22Rv1 (cell line): Measurements from ENCODE around the gene THSD4.

Experiments
- ZFX ChIP-seq: fragments of 450-650 bp; IDR thresholded peaks from 2 replicates; pipeline ENCODE4 v1.6.1; 2017; ENCODE audit warnings: antibody characterized with exemption, borderline replicate concordance
- TF ChIP-seq, protein P1 (sequence below): fragments of 450-650 bp; IDR thresholded peaks from 2 replicates; pipeline ENCODE4 v1.5.1; 2017; ENCODE audit warnings: mild to moderate bottlenecking

- TF ChIP-seq, protein P1, sequence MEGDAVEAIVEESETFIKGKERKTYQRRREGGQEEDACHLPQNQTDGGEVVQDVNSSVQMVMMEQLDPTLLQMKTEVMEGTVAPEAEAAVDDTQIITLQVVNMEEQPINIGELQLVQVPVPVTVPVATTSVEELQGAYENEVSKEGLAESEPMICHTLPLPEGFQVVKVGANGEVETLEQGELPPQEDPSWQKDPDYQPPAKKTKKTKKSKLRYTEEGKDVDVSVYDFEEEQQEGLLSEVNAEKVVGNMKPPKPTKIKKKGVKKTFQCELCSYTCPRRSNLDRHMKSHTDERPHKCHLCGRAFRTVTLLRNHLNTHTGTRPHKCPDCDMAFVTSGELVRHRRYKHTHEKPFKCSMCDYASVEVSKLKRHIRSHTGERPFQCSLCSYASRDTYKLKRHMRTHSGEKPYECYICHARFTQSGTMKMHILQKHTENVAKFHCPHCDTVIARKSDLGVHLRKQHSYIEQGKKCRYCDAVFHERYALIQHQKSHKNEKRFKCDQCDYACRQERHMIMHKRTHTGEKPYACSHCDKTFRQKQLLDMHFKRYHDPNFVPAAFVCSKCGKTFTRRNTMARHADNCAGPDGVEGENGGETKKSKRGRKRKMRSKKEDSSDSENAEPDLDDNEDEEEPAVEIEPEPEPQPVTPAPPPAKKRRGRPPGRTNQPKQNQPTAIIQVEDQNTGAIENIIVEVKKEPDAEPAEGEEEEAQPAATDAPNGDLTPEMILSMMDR: no peak
- TF ChIP-seq ZFX: no peak
These were observed 582.0 kb downstream of the THSD4 start for GRCh38 chr15:71697236-71697635.
